HT1080 (cell line): ENCODE data around the gene NAMPT. TPM values are rescaled to one million over a fixed set of nuclear protein-coding genes. Genes with fewer than 3 reads are reported as not detected.

Experiments
- DNase-seq: peaks from one replicate; pipeline ENCODE4 v3.0.0-alpha.2; 2015; ENCODE audit warnings: low read depth
- total RNA-seq: library from RNA; depleted of rRNA; stranded (reverse); fragments of >200 nt; shearing (Covaris generic); gene quantifications from 2 replicates; pipeline ENCODE4 v1.2.3, GENCODE V29; 2014

Gene NAMPT
- total RNA-seq, 1 experiment from 2014 or later, result 67.0 TPM

GRCh38 chr7:106276513-106276912 lies 8.3 kb downstream of the NAMPT start:
- DNase-seq, result no peak

- no peak for DNase-seq
Measured at GRCh38 chr7:106273009-106273668, 11.6 kb downstream of the NAMPT start.

DNA sequence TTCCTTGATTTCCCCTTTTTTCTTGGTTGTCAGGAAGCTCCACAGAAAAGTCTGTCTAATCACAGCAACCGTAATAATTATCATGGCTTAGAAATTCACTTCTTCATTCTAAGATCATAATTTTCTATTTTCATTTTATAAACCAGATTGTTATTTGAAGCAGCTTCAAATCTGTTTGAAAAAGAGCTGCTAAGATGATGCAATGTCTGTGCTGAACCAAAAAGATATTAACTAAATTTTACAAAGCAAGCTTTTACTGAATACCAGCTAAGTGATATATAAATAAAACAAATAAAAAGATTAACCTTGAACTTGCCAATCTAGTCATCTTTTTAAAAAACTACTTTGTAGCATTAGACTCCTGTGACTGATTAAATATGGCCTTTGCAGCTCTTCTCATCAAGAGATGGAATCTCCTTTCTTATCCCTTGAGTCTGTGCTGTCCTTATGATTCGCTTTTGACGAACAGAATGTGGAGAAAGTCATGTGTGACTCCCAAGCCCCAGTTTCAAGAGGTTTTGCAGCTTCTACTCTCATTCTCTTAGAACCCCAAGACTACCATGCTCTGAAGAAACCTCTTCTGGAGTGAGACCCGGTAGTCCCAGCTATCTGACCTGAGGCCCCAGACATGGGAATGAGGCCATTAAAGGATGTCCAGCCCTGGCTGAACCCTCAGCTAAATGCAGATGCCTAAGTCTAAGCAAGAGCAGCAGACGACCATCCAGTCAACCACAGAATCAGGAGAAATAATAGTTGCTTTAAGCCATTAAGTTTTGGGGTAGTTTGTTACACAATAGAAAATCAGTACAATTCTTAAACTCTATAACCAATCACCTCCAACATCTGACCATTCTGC lies 14.4 kb downstream of the NAMPT start:
- DNase-seq, result no peak

DNA sequence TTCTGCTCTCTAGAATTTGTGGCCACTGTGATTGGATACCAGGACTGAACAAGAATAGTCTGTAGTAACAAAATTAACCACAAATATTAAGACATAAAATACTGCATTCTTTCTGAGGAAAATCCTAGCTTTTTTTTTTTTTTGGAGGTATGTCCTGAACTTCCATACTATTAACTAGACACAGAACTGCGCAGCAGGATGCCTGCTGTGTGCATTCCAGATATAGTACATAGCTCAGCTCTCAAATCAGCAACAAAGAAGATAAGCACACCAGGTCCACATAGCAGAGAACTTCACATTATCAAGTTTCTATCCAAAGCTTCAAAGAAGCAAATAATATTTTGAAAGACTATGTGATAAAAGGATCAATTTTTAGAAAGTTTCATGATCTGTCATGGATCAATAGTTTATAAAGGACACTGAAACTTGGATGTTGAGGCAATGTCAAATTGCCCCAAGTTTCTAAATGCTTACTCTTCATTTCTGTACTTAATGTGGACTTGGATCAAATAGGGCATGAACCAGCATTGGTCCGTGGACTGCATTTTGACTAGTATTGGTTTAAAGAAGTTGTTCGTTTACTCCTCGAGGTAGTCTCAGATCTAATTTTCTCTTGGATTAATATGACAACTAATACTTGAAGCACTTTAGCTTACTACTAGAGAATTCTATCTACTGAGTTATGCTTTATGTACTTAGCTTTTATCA lies 15.4 kb downstream of the NAMPT start:
- no peak for DNase-seq

DNA sequence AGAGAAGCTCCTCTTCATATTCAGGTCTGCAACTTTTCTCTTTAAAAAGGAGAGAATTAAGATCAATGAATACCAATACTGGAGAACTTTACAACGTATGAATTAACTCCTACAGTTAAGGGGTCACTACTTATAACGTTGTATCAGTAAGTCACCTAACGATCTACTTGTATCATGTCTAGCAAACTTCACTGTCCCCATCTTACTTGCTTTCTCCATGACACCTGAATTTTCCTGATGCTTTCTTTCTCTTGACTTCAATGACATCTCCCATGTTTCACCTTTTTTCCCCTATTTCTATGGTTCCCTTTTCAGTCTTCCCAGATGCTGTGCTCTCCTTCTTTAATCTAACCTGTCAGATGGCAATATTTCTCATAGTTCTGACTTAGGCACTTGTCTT lies 19.6 kb downstream of the NAMPT start:
- DNase-seq, result no peak

DNA sequence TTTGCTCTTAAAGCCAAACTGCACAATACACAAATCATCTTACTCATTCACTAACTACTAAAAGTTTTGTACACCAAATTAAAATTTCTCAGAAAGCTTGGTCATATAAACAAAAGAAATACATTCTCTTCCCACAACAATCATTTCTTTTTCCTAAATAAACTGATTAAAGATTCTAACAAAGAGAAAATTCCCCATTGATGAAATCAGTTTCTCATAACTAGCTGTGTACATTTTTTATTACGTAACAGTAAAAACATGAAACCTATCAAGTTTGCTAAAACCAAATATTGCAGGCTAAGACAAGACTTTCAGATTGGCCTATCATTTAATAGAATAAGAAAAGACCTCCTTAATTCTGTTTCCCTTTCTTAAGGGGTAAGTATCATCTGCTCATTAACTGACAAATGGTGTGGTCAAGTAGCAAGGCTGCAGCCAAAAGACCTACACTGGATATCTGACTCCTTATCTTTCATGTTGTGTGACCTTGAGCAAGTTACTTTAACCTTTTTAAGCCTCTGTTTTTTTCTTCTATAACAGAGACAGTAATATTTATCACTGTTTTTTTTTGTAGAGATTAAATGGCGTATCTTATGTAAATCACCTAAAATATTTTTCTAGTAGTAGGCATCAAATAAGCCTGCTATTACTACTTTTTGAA lies 22.4 kb downstream of the NAMPT start:
- no peak for DNase-seq

DNA sequence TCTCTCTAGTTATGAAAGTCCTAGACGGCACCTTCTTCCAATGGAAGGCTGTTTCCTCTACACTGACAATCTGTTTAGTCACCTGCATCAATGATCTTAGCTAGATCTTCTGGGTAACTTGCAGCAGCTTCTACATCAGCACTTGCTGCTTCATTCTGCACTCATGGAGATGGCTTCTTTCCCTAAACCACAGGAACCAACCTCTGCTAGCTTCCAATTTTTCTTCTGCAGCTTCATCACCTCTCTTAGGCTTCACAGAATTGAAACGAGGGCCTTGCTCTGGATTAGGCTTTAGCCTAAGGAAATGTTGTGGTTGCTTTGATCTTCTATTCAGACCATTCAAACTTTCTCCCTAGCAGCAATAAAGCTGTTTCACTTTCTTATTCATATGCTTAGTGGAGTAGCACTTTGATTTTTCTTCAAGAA lies 24.6 kb downstream of the NAMPT start:
- peak; percentile 11 for DNase-seq

DNA sequence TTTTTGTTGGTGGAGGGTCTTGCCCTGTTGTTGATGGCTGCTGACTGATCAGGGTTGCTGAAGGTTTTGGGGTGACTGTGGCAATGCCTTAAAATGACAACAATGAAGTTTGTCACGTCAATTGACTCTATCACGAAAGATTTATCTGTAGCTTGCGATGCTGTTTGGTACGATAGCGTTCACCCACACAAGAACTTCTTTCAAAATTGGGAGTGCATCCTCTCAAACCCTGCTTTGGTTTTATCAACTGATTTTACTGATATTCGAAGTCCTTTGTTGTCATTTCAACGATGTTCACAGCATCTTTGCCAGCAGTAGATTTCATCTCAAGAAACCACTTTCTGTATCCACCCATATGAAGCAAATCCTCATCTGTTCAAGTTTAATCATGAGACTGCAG lies 26.0 kb downstream of the NAMPT start:
- DNase-seq, result no peak

GRCh38 chr7:106257752-106258151 lies 27.0 kb downstream of the NAMPT start:
- DNase-seq, result no peak

GRCh38 chr7:106256144-106256543 lies 28.6 kb downstream of the NAMPT start:
- DNase-seq, result no peak

DNA sequence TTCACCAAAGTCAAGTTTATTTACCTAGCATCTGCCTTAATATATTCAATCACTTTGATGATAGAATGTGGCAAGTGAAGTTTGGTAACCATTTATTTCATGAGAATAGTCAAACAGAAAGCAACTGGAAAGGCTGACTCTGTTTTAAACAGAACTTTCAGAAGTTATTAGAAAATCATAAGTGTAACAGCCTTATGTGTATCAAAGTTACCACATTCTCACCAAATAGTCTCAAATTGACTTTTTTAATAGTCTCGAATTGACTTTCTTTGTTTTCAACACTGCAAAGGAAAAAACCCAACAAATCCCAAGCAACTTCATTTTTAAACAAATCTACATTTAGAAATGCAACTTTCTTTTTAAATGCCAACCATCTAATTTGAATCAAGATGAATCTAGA lies 29.5 kb downstream of the NAMPT start:
- DNase-seq, result no peak

GRCh38 chr7:106254525-106255116 lies 30.2 kb downstream of the NAMPT start:
- no peak for DNase-seq

GRCh38 chr7:106252568-106252967 lies 32.2 kb downstream of the NAMPT start:
- no peak for DNase-seq

DNA sequence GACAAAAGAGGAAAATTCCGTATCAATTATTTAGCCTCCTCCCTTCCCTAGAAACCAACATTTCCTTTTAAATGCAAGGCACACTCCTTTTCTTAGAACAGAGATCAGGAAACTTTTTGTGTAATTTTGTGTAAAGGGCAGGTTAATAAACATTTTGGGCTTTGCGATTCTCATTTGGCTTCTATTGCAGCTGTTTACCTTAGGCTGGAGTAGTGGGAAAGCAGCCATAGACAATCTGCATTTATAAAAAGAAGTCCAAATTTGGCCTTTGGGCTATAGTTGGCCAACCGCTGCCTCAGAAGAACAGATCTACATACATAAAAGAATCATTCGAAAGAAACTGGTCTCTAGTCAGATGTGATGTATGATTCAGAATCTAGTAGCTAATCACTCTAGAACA lies 35.3 kb downstream of the NAMPT start:
- DNase-seq, result no peak

DNA sequence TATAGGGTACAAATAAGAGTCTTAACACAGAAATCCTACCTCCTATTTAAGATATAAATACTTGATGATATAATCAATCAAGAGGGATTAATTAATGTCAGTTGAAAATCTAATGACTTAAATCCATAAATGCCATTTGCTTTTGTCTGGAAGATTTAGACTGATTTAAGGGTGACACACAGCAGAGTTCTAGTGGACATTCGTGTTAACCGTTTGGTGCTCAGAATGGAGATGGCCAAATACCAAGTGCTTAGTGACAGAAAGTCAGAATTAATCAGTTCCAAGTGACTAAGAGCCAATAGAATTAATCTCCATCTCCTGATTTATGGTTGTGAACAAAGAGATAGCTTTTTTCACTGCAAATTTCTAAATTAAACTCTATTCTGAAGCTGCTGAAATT lies 36.2 kb downstream of the NAMPT start:
- no peak for DNase-seq

- DNase-seq, result no peak
Measured at GRCh38 chr7:106247841-106248240, 36.9 kb downstream of the NAMPT start.

GRCh38 chr7:106246902-106247711 lies 37.7 kb downstream of the NAMPT start:
- no peak for DNase-seq

DNA sequence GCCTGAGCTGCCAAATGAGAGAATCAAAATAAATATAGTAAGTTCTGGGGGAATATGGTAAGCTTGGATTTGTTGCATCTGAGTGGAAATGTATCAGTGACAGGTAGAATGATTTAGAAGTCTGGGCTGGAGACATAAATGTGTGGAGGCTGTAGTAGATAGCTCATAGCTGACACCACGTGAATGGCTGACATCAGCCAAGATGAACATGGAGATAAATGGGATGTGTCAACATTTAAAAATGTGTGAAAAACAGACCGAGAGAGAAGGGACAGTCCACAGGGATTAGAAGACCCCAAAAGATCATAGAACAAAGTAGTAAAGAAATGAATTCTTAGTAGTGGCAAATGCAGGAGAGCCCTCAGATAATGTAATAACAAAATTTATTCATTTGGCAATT lies 40.9 kb downstream of the NAMPT start:
- DNase-seq, result no peak

- DNase-seq, result no peak
Measured at GRCh38 chr7:106239406-106239805, 45.4 kb downstream of the NAMPT start.

DNA sequence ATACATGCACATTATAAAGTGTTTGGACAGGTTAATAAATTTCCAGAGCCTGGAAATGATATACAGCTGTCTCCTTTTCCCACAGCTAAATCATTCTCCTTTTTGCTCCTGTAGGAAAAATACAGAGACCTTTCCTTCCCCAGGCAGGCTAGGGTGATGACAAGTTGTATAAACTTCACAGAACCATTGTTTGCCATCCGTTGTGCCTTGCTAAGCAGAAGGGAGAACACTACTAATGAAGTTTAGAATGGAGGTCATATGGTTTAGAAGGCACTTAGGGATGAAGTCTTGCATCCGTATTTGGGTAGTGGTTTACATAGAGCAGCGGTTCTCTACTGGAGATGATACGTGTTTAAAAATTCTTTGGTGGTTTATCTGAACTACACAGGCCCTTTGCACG lies 46.0 kb downstream of the NAMPT start:
- no peak for DNase-seq
